ENCODE results near the gene KIF3A. TPM values are rescaled to one million over a fixed set of nuclear protein-coding genes. Genes with fewer than 3 reads are reported as not detected.

Gene KIF3A
- total and polyA plus RNA-seq, 7 donors, result 1.2 to 19.9 (median 7.1) TPM

DNA sequence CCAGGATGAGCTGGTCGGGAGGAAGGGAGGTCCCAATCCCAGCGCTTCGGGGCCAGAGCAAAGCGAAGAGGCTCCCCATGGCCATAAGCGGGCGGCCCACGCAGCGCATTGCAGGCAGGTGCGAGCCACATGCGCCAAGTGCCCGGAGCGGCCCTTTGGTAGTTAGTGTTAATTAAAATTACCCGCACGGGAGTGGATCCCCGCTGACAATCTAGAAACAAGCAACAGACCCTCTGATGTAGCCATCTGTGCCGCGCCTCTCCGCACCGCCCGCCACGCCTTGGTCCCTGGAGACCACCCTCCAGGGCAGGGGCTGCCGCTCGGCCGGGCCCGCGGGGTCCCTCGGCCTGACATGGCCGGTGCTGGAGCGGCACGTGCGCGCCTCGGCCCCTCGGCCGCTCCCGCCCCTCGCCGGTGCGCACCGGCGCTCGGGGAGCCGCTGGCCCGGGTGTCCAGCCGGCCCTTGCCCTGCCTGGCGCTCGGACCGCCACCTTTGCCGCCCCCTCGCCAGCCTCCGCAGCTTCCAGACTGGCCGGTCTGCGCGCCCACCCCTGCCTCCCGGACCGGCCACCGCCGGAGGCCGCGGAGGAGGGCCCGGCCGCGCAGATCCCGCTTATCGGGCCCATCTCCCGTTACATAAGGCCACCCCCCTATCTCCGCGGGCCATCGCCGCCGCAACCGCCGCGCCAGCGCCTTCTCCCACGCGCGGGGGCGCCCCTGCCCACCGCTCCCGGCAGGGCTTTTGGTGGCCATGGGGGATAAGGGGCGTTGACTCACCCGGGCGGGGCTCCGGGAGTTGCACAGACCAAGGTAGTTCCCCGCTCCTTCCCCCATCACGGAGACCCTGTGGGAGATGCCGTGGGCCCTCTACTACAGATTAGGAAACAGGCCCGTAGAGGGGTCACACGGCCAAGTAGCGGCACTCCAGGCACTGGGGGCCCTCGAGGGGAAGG lies 81.2 kb downstream of the KIF3A start:
- Histone ChIP-seq H3K9me3 (no peaks in the 10 kb centered on the region), H3K27me3 (peaks cover 10 to 31% (median 13%) of the 10 kb centered on the region in 3 donors), H3K4me1 (peaks cover 0 to 16% (median 13%) of the 10 kb centered on the region in 4 donors), H3K4me3 (peak overlapping the region; percentile 19 to 55 (median 45)), H3K36me3 (no peaks in the 10 kb centered on the region), H3K27ac (no peak overlapping the region)
- 7 to 8% methylated on average over 92 of the region's 92 CpGs for WGBS, 2 donors
- intact Hi-C loops (cut with DNase I), result no loop called here
- no peak for DNase-seq
- TF ChIP-seq CTCF (IDR thresholded peaks at IDR 0.05), result no peak
- TF ChIP-seq POLR2AphosphoS5 (IDR thresholded peaks at IDR 0.05), result no peak
- TF ChIP-seq EP300 (IDR thresholded peaks at IDR 0.05), result no peak
- TF ChIP-seq POLR2A (IDR thresholded peaks at IDR 0.05), result no peak

GRCh38 chr5:132653716-132654115 lies 83.6 kb downstream of the KIF3A start:
- 52 to 53% methylated on average over 7 of the region's 7 CpGs for WGBS, 2 donors
- Histone ChIP-seq H3K4me3 (no peak overlapping the region), H3K27me3 (peaks cover 10 to 31% (median 13%) of the 10 kb centered on the region in 3 donors), H3K9me3 (no peaks in the 10 kb centered on the region), H3K27ac (no peak overlapping the region), H3K36me3 (no peaks in the 10 kb centered on the region), H3K4me1 (peaks cover 0 to 16% (median 13%) of the 10 kb centered on the region in 4 donors)
- DNase-seq, result no peak
- TF ChIP-seq EP300 (IDR thresholded peaks at IDR 0.05) (no peak), POLR2A (IDR thresholded peaks at IDR 0.05) (no peak), CTCF (IDR thresholded peaks at IDR 0.05) (no peak), POLR2AphosphoS5 (IDR thresholded peaks at IDR 0.05) (no peak)
- intact Hi-C loops (cut with DNase I), result no loop called here

DNA sequence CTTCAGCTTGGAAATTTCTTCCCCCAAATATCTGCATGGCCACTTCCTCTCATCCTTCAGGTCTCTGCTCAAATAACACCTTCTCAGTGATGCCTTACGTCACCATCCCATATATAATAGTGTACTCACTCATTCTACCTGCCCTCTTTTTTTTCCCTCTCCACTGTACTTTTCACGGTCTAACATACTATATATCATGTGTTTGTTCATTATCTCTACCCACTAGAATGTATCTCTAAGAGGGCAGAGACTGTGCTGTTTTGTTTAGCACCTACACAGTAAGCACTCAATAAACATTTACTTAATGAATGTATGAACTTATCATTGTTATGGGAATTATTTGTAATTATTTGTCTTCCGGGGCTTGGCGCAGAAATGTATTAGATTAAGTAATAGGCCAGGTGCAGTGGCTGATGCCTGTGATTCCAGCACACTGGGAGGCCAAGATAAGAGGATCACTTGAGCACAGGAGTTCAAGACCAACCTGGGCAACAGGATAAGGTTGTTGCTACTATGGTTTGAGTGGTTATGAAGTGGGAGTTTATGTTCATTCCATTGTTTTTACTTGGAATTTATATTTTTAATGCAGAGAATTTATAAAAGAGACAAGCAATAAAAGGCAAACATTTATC lies 85.4 kb downstream of the KIF3A start:
- Histone ChIP-seq H3K36me3 (no peaks in the 10 kb centered on the region), H3K27me3 (peaks cover 10 to 27% (median 13%) of the 10 kb centered on the region in 3 donors), H3K9me3 (peaks cover 0 to 3% (median 0%) of the 10 kb centered on the region in 4 donors), H3K27ac (no peak overlapping the region), H3K4me3 (no peak overlapping the region), H3K4me1 (peaks cover 0 to 15% (median 13%) of the 10 kb centered on the region in 4 donors)
- WGBS, 2 donors, result 93 to 94% methylated on average over 4 of the region's 4 CpGs
- intact Hi-C loops (cut with DNase I), result no loop called here
- no peak for DNase-seq
- TF ChIP-seq CTCF (IDR thresholded peaks at IDR 0.05) (no peak), EP300 (IDR thresholded peaks at IDR 0.05) (no peak), POLR2AphosphoS5 (IDR thresholded peaks at IDR 0.05) (no peak), POLR2A (IDR thresholded peaks at IDR 0.05) (no peak)

DNA sequence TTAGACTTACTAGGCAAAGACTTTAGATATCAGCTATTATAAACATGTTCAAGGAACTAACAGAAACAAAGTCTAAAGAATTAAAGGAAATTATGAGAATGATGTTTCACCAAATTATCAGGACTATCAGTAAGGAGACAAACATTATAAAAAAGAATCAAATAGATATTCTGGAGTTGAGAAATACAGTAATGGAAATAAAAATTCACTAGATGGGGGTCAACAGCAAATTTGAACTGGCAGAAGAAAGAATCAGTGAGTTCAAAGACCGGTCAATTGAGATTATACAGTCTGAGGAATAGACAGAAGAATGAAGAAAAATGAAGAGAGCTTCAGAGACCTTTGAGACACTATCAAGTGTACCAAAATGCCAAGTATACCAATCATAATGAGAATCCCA lies 89.0 kb downstream of the KIF3A start:
- H3K36me3 ChIP-seq, result peaks cover 0 to 10% (median 1%) of the 10 kb centered on the region in 4 donors
- H3K4me3 ChIP-seq, result no peak overlapping the region
- TF ChIP-seq POLR2A (IDR thresholded peaks at IDR 0.05) (no peak), EP300 (IDR thresholded peaks at IDR 0.05) (no peak), CTCF (IDR thresholded peaks at IDR 0.05) (no peak)
- no peak overlapping the region for H3K27ac ChIP-seq
- intact Hi-C loops (cut with DNase I), result no loop called here
- no peaks in the 10 kb centered on the region for H3K4me1 ChIP-seq
- peaks cover 0 to 3% (median 0%) of the 10 kb centered on the region in 4 donors for H3K9me3 ChIP-seq
- WGBS, 2 donors, result 98 to 100% methylated on average over 1 of the region's 1 CpG
- H3K27me3 ChIP-seq, result no peaks in the 10 kb centered on the region
- DNase-seq, result no peak
